SK-N-SH (cell line): ENCODE results near the gene CLDN18. TPM values are rescaled to one million over a fixed set of nuclear protein-coding genes. Genes with fewer than 3 reads are reported as not detected.

Experiments used
- CTCF ChIA-PET: fragments of 300-600, 350-600 bp; formaldehyde crosslinking; extraction: SDS; loops from one replicate; lab custom pipeline; 2021; lab: Yijun Ruan, JAX
- POLR2A ChIA-PET: fragments of 350-600 bp; sonication (Branson Sonifier 250); formaldehyde crosslinking; extraction: SDS; loops from one replicate; lab custom pipeline; 2020; ENCODE audit warnings: antibody characterized with exemption, inconsistent platforms; lab: Yijun Ruan, JAX
- DNase-seq: peaks from one replicate; pipeline ENCODE4 v3.0.0; 2012
- H2AFZ ChIP-seq: fragments of 200-600 bp; sonication (generic); 2 replicates; pipeline ENCODE4 v1.8.1; 2016; ENCODE audit warnings: antibody characterized with exemption, mild to moderate bottlenecking, low read depth
- H3F3A ChIP-seq: fragments of 200-600 bp; sonication (generic); replicated peaks from 2 replicates; pipeline ENCODE3; 2016; ENCODE audit warnings: antibody characterized with exemption, mild to moderate bottlenecking; ENCODE audit not compliant: insufficient read depth
- H3K27ac ChIP-seq, 2 experiments: fragments of 200-500 bp in 1 of 2; fragments of 200-600 bp in 1 of 2; sonication (Bioruptor generic) in 1 of 2; sonication (generic), shearing (Covaris generic) in 1 of 2; 2 replicates each; pipeline versions ENCODE4 v1.5.1 to v1.6.1; 2014 to 2016; ENCODE audit warnings: low read depth in 2 of 2, inconsistent platforms in 1 of 2, low read length in 1 of 2, mild to moderate bottlenecking in 1 of 2, mixed read lengths in 1 of 2
- H3K27me3 ChIP-seq: fragments of 200-600 bp; sonication (generic), shearing (Covaris generic); 2 replicates; pipeline ENCODE4 v1.6.1; 2016; ENCODE audit warnings: mixed run types; ENCODE audit not compliant: insufficient read depth
- H3K36me3 ChIP-seq, 2 experiments: fragments of 200-500 bp in 1 of 2; fragments of 200-600 bp in 1 of 2; sonication (Bioruptor generic) in 1 of 2; sonication (generic) in 1 of 2; replicated peaks in 1 of 2; 2 replicates each; pipeline versions ENCODE3 to v1.5.1; 2014 to 2016; ENCODE audit warnings: low read length in 1 of 2, mild to moderate bottlenecking in 1 of 2; ENCODE audit not compliant: insufficient read depth in 2 of 2, control insufficient read depth in 1 of 2
- H3K4me1 ChIP-seq, 2 experiments: fragments of 200-500 bp in 1 of 2; fragments of 200-600 bp in 1 of 2; sonication (Bioruptor generic) in 1 of 2; sonication (generic), shearing (Covaris generic) in 1 of 2; 2 replicates each; pipeline versions ENCODE4 v1.5.1 to v1.6.1; 2014 to 2016; ENCODE audit warnings: low read depth in 1 of 2, low read length in 1 of 2, mixed run types in 1 of 2; ENCODE audit not compliant: insufficient read depth in 2 of 2, control insufficient read depth in 1 of 2
- H3K4me2 ChIP-seq: fragments of 200-600 bp; sonication (generic), shearing (Covaris generic); 2 replicates; pipeline ENCODE4 v1.6.1; 2017; ENCODE audit warnings: mixed run types
- H3K4me3 ChIP-seq, 2 experiments: fragments of 200-500 bp in 1 of 2; fragments of 200-600 bp in 1 of 2; sonication (Bioruptor generic) in 1 of 2; sonication (generic), shearing (Covaris generic) in 1 of 2; 2 replicates each; pipeline versions ENCODE4 v1.5.1 to v1.8.1; 2014 to 2016; ENCODE audit warnings: low read depth in 2 of 2, inconsistent platforms in 1 of 2, low read length in 1 of 2, mild to moderate bottlenecking in 1 of 2, mixed read lengths in 1 of 2, moderate library complexity in 1 of 2
- H3K79me2 ChIP-seq: fragments of 200-600 bp; sonication (generic); 2 replicates; pipeline ENCODE4 v1.8.1; 2017; ENCODE audit warnings: mild to moderate bottlenecking; ENCODE audit not compliant: insufficient read depth
- H3K9ac ChIP-seq: fragments of 200-600 bp; sonication (generic); 2 replicates; pipeline ENCODE4 v1.6.1; 2017; ENCODE audit warnings: mixed run types
- H3K9me2 ChIP-seq: fragments of 200-600 bp; sonication (generic); 2 replicates; pipeline ENCODE4 v1.6.1; 2017; ENCODE audit warnings: mixed run types
- H3K9me3 ChIP-seq: fragments of 200-600 bp; sonication (generic); 2 replicates; pipeline ENCODE4 v1.6.1; 2017; ENCODE audit warnings: mixed run types, mild to moderate bottlenecking, moderate library complexity
- H4K20me1 ChIP-seq: fragments of 200-600 bp; sonication (generic); 2 replicates; pipeline ENCODE4 v1.6.1; 2017; ENCODE audit warnings: mild to moderate bottlenecking, mixed run types; ENCODE audit not compliant: insufficient read depth
- ELF1 ChIP-seq: IDR thresholded peaks from 2 replicates; pipeline ENCODE4 v1.4.0; 2012
- EP300 ChIP-seq, 2 experiments: IDR thresholded peaks; 2 replicates each; pipeline versions ENCODE4 v1.4.0 to v1.6.1; 2012; ENCODE audit warnings: borderline replicate concordance in 1 of 2, low read depth in 1 of 2, low read length in 1 of 2
- IRF3 ChIP-seq: fragments of 150-350 bp; IDR thresholded peaks from 2 replicates; pipeline ENCODE4 v1.6.1; 2016; ENCODE audit warnings: mild to moderate bottlenecking, low read depth, low read length
- MXI1 ChIP-seq: IDR thresholded peaks from 2 replicates; pipeline ENCODE4 v1.6.1; 2012; ENCODE audit warnings: mild to moderate bottlenecking, low read depth, low read length, improper control_type of control experiment
- NFIC ChIP-seq: IDR thresholded peaks from 2 replicates; pipeline ENCODE4 v1.4.0; 2012; ENCODE audit warnings: borderline replicate concordance
- RCOR1 ChIP-seq: fragments of 150-350 bp; IDR thresholded peaks from 2 replicates; pipeline ENCODE4 v1.6.1; 2017; ENCODE audit warnings: antibody characterized with exemption, low read length
- RFX5 ChIP-seq: IDR thresholded peaks from 2 replicates; pipeline ENCODE4 v1.6.1; 2012; ENCODE audit warnings: mild to moderate bottlenecking, improper control_type of control experiment, low read length
- RXRA ChIP-seq: IDR thresholded peaks from 2 replicates; pipeline ENCODE4 v1.4.0; 2012; ENCODE audit warnings: low read depth, mild to moderate bottlenecking, borderline replicate concordance
- SIN3A ChIP-seq: IDR thresholded peaks from 2 replicates; pipeline ENCODE4 v1.6.1; 2012; ENCODE audit warnings: low read depth, mild to moderate bottlenecking, low read length, moderate library complexity, borderline replicate concordance
- SMC3 ChIP-seq: IDR thresholded peaks from 2 replicates; pipeline ENCODE4 v1.6.1; 2012; ENCODE audit warnings: low read depth, low read length, improper control_type of control experiment
- TAF1 ChIP-seq: IDR thresholded peaks from 2 replicates; pipeline ENCODE4 v1.6.1; 2012; ENCODE audit warnings: low read depth, mild to moderate bottlenecking, low read length, moderate library complexity, borderline replicate concordance
- USF1 ChIP-seq: IDR thresholded peaks from 2 replicates; pipeline ENCODE4 v1.4.0; 2012; ENCODE audit warnings: low read depth, borderline replicate concordance
- USF2 ChIP-seq: fragments of 150-350 bp; IDR thresholded peaks from 2 replicates; pipeline ENCODE4 v1.6.1; 2017; ENCODE audit warnings: antibody characterized with exemption, low read length, low read depth, borderline replicate concordance
- ZBTB33 ChIP-seq: IDR thresholded peaks from 2 replicates; pipeline ENCODE4 v1.4.0; 2012; ENCODE audit warnings: low read depth, borderline replicate concordance
- WGBS: methylation state at CpG from one replicate; pipeline ENCODE4 v1.1.6; 2017; ENCODE audit warnings: low lambda C conversion rate; 5-methylcytosine and 5-hydroxymethylcytosine counted together
- polyA plus RNA-seq, 3 experiments: library from polyadenylated mRNA; depleted of rRNA; stranded (reverse); fragments of >200 nt; gene quantifications; 2 replicates each; pipeline ENCODE4 v1.2.3, GENCODE V29; 2012

CLDN18 gene
- polyA plus RNA-seq, 1 of the 3 experiments (the other 2 are of a cell fraction), result not detected

GRCh38 chr3:138034918-138035317 lies 25.0 kb downstream of the CLDN18 start:
- 73% methylated on average over 1 of the region's 1 CpG for WGBS
- CTCF ChIA-PET, result interaction anchor here (2.2 to 2.8 kb wide), 2 partner anchors 17 to 64 kb away, joined by 8 to 10 read pairs; no protein-coding TSS in a partner anchor

More at GRCh38 chr3:138034918-138035317, 25.0 kb downstream of the CLDN18 start:
- Histone ChIP-seq H2AFZ (no peak overlapping the region), H3K9me3 (no peaks in the 10 kb centered on the region), H3K4me2 (no peak overlapping the region), H3K4me3 (no peak overlapping the region), H4K20me1 (no peaks in the 10 kb centered on the region), H3K9me2 (no peaks in the 10 kb centered on the region), H3K36me3 (peaks cover 0 to 2% of the 10 kb centered on the region in 2 experiments), H3K27ac (no peak overlapping the region), H3F3A (no peaks in the 10 kb centered on the region), H3K27me3 (no peaks in the 10 kb centered on the region), H3K4me1 (no peaks in the 10 kb centered on the region), H3K79me2 (no peaks in the 10 kb centered on the region), H3K9ac (no peak overlapping the region)
- TF ChIP-seq SMC3, result no peak
- no peak for TF ChIP-seq USF1
- no peak for TF ChIP-seq RFX5
- TF ChIP-seq SIN3A, result no peak
- TF ChIP-seq IRF3, result no peak
- TF ChIP-seq ELF1, result no peak
- no peak for TF ChIP-seq TAF1
- TF ChIP-seq NFIC, result no peak
- TF ChIP-seq RCOR1, result no peak
- no peak for TF ChIP-seq MXI1
- no peak for TF ChIP-seq USF2
- no peak for TF ChIP-seq RXRA
- TF ChIP-seq EP300 (IDR thresholded peaks at IDR 0.05; ENCODE audit: borderline replicate concordance in 1 of 2, low read depth in 1 of 2, low read length in 1 of 2), result no peak
- no peak for TF ChIP-seq ZBTB33
- POLR2A ChIA-PET, result no interaction called here
- no peak for DNase-seq
